ENCODE results near the gene ZFYVE21.

ZFYVE21 gene

DNA sequence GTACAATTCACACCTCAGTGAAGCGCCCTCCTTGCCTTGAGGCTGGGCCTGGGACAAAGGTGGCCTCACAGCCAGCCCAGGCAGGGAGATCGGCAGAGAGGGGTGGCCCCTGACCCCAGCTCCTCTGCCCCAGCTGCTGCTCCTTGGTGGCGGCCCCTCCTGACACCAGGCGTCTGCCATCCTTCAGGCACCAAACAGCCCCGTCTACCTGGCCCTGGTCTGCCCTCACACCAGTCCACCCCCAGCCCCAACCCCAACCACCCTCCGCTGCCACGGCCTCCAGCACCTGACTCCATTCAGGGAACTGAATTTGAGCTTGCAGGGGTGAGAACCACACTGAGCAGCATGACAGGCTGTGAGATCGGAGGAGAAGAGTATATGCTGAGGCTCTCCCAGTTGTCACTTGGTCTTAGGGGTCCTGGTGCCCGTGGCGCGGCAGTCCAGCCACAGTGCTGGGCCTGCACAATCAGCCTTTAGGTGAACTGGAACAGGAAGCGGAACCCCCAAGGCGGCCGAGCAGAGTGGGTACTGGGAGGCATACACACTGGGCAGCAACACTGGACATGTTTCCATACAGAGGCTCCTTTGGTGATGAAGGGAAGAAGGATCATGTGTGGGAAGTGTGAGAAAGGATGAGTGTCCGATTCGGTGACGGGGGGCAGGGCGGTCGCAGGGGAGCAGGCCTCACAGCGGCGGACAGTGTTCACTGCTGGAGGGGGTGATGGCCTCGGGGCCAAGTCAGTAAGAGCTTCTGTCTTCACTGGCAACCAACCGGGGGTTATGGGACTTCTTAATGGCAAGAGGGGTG lies 18.7 kb downstream of the ZFYVE21 start:
- no peak overlapping the region for H2AFZ ChIP-seq (ENCODE audit: low read depth, low read length)
- peaks cover 27% of the 10 kb centered on the region for H3K36me3 ChIP-seq (ENCODE audit: insufficient read depth, low read length)
- H3K4me1 ChIP-seq (ENCODE audit: insufficient read depth, low read length), result no peaks in the 10 kb centered on the region
- H3K9me3 ChIP-seq (ENCODE audit: low read length), result no peaks in the 10 kb centered on the region
- no peaks in the 10 kb centered on the region for H3K27me3 ChIP-seq (ENCODE audit: insufficient read depth, low read length)
- no peak overlapping the region for H3K4me3 ChIP-seq (ENCODE audit: low read length)

DNA sequence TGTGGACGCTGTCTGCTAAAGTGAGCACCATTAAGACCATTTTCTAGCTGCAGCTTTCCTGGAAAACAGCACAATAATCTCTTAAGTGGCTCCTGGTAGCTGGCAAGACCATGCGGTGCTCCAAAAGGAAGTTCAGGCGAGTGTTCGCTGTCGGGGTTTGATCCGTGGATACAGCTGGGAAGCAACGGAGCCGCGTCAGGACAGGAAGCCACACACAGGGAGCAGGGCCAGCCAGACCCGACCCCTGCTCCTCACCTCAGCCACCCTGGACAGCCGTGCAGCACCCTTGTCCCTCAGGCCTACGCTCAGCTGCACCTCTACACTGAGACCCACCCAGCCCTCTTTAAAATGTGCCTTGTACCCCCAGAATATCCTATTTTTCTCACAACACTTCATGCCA lies 19.4 kb downstream of the ZFYVE21 start:
- Histone ChIP-seq H3K36me3 (ENCODE audit: insufficient read depth, low read length) (peaks cover 21% of the 10 kb centered on the region), H3K9me3 (ENCODE audit: low read length) (no peaks in the 10 kb centered on the region), H3K27me3 (ENCODE audit: insufficient read depth, low read length) (no peaks in the 10 kb centered on the region), H3K4me1 (ENCODE audit: insufficient read depth, low read length) (no peaks in the 10 kb centered on the region), H2AFZ (ENCODE audit: low read depth, low read length) (no peak overlapping the region), H3K4me3 (ENCODE audit: low read length) (no peak overlapping the region)

GRCh38 chr14:103735439-103735814 lies 19.8 kb downstream of the ZFYVE21 start:
- Histone ChIP-seq H3K36me3 (ENCODE audit: insufficient read depth, low read length) (peaks cover 20% of the 10 kb centered on the region), H3K4me3 (ENCODE audit: low read length) (no peak overlapping the region), H3K27me3 (ENCODE audit: insufficient read depth, low read length) (no peaks in the 10 kb centered on the region), H3K4me1 (ENCODE audit: insufficient read depth, low read length) (no peaks in the 10 kb centered on the region), H2AFZ (ENCODE audit: low read depth, low read length) (no peak overlapping the region), H3K9me3 (ENCODE audit: low read length) (no peaks in the 10 kb centered on the region)

- Histone ChIP-seq H3K36me3 (ENCODE audit: insufficient read depth, low read length) (peaks cover 16% of the 10 kb centered on the region), H3K27me3 (ENCODE audit: insufficient read depth, low read length) (no peaks in the 10 kb centered on the region), H3K4me1 (ENCODE audit: insufficient read depth, low read length) (no peaks in the 10 kb centered on the region), H3K9me3 (ENCODE audit: low read length) (no peaks in the 10 kb centered on the region), H2AFZ (ENCODE audit: low read depth, low read length) (no peak overlapping the region), H3K4me3 (ENCODE audit: low read length) (no peak overlapping the region)
Observed at GRCh38 chr14:103735815-103736545, 20.4 kb downstream of the ZFYVE21 start.

DNA sequence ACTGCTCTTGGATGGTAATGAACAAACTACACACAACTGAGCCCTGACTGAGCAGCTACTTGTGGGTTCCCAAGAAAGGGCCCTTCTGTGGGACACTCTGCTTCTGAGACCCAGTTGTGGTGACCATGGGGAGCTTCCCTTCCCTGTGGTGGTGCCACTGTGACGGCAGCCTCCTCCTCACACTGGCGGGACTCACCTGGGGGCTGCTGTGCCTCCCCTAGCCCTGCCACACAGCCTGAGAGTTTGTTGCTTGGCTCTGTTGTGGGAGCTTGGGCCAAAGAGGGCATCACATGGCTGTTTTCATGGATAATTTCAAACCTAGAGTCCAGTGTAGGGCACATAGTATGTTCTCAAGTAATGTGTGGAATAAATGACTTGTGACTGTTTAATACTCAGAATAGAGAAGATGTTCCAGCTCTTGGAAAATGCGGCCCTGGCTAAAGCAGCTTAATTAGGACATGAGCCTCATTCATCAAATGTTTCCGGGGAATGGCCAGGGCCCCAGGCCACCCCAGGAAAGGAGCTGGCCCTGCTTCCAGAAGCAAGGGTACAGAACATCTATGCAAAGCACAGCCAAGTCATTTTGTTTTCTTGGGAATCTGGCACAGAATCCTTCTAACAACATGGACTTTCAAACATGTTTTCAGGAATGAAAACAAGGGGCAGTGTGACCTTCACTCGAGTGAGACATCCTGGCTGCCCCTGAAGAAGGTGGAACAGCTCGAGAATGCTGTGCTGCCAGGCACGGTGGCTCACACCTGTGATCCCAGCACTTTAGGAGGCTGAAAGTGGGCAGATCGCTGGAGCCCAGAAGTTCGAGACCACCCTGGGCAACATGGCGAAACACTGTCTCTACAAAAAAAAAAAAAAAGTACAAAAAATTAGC lies 21.2 kb downstream of the ZFYVE21 start:
- Histone ChIP-seq H3K4me1 (ENCODE audit: insufficient read depth, low read length) (no peaks in the 10 kb centered on the region), H3K27me3 (ENCODE audit: insufficient read depth, low read length) (no peaks in the 10 kb centered on the region), H3K36me3 (ENCODE audit: insufficient read depth, low read length) (peaks cover 13% of the 10 kb centered on the region), H2AFZ (ENCODE audit: low read depth, low read length) (no peak overlapping the region), H3K4me3 (ENCODE audit: low read length) (no peak overlapping the region), H3K9me3 (ENCODE audit: low read length) (no peaks in the 10 kb centered on the region)

GRCh38 chr14:103737432-103738045 lies 21.9 kb downstream of the ZFYVE21 start:
- Histone ChIP-seq H3K4me1 (ENCODE audit: insufficient read depth, low read length) (no peaks in the 10 kb centered on the region), H3K36me3 (ENCODE audit: insufficient read depth, low read length) (peaks cover 13% of the 10 kb centered on the region), H2AFZ (ENCODE audit: low read depth, low read length) (no peak overlapping the region), H3K27me3 (ENCODE audit: insufficient read depth, low read length) (no peaks in the 10 kb centered on the region), H3K9me3 (ENCODE audit: low read length) (no peaks in the 10 kb centered on the region), H3K4me3 (ENCODE audit: low read length) (no peak overlapping the region)

DNA sequence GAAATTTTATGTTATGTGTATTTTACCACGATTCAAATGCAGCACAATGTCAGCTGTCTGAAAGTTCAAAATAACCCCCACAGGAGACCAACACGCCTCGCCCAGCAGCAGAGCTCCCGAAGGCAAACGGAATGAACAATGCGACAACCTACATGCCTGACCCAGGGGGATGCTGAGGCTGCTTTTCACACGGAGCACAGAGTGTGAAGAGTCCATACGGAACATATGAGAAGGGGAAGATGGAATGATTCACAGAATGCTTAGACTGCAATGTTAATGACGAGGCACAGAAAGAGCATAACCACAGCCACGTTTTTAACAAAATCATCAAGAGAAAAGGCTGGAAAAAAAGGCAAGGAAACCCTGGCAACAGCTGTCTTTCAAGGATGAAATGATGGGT lies 22.6 kb downstream of the ZFYVE21 start:
- no peak overlapping the region for H2AFZ ChIP-seq (ENCODE audit: low read depth, low read length)
- no peaks in the 10 kb centered on the region for H3K9me3 ChIP-seq (ENCODE audit: low read length)
- H3K4me1 ChIP-seq (ENCODE audit: insufficient read depth, low read length), result no peaks in the 10 kb centered on the region
- H3K27me3 ChIP-seq (ENCODE audit: insufficient read depth, low read length), result no peaks in the 10 kb centered on the region
- H3K36me3 ChIP-seq (ENCODE audit: insufficient read depth, low read length), result peaks cover 7% of the 10 kb centered on the region
- H3K4me3 ChIP-seq (ENCODE audit: low read length), result no peak overlapping the region

- Histone ChIP-seq H2AFZ (ENCODE audit: low read depth, low read length) (no peak overlapping the region), H3K9me3 (ENCODE audit: low read length) (no peaks in the 10 kb centered on the region), H3K4me3 (ENCODE audit: low read length) (no peak overlapping the region), H3K36me3 (ENCODE audit: insufficient read depth, low read length) (peaks cover 4% of the 10 kb centered on the region), H3K27me3 (ENCODE audit: insufficient read depth, low read length) (no peaks in the 10 kb centered on the region), H3K4me1 (ENCODE audit: insufficient read depth, low read length) (no peaks in the 10 kb centered on the region)
Observed at GRCh38 chr14:103738701-103739451, 23.3 kb downstream of the ZFYVE21 start.

DNA sequence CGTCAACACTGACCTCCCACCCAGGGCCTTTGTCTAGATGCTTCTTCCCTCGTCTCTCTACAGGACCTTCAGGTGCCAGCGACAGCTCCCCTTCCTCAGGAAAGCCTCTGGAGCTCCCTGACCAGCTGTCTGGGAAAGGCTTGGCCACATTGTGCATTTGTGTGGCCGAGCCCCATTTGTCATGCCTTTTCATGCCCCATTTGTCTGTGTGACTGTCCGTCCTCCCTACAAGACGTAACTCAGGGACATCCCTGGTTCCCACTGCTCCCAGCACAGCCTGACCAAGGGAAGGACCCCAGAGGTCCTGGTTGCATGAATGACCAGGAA lies 23.8 kb downstream of the ZFYVE21 start:
- Histone ChIP-seq H3K9me3 (ENCODE audit: low read length) (no peaks in the 10 kb centered on the region), H3K36me3 (ENCODE audit: insufficient read depth, low read length) (peaks cover 4% of the 10 kb centered on the region), H3K27me3 (ENCODE audit: insufficient read depth, low read length) (no peaks in the 10 kb centered on the region), H3K4me1 (ENCODE audit: insufficient read depth, low read length) (no peaks in the 10 kb centered on the region), H3K4me3 (ENCODE audit: low read length) (no peak overlapping the region), H2AFZ (ENCODE audit: low read depth, low read length) (no peak overlapping the region)

DNA sequence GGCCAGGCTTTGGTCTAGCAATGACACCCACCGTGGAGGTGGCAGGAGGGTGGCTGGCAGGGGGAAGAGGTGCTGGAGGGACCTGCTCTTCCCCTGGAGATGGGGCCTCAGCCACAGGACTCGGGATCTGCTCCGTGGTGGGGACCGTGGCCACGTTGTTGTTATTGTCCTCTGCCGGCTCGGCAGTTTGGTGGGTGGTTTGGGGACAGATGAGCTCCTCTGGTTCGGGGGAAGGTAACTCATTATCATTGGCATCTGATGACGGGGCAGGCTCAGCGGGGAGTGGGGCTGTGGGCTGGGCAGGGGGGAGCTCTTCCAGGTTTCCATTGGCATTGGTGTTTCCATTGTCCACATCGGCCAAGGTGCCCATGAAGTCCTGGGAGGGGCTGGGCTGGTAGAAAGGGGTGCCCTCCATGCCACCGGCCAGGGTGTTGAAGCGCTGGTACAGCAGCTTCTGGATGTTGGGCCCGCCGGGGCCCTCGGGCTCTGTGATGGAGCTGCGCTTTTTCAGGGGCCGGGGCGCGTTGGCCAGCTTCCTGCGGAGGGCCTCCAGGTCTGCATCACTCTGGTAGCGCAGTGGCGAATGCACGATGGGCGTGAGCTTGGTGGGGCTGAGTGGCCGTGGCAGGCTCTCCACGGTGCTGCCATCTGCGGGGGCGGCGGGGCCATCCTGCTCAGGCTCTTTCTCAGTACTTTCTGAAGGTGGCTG lies 24.3 kb downstream of the ZFYVE21 start:
- Histone ChIP-seq H3K9me3 (ENCODE audit: low read length) (no peaks in the 10 kb centered on the region), H3K4me1 (ENCODE audit: insufficient read depth, low read length) (no peaks in the 10 kb centered on the region), H3K36me3 (ENCODE audit: insufficient read depth, low read length) (peaks cover 4% of the 10 kb centered on the region), H3K27me3 (ENCODE audit: insufficient read depth, low read length) (no peaks in the 10 kb centered on the region), H3K4me3 (ENCODE audit: low read length) (no peak overlapping the region), H2AFZ (ENCODE audit: low read depth, low read length) (no peak overlapping the region)

- Histone ChIP-seq H3K36me3 (ENCODE audit: insufficient read depth, low read length) (peaks cover 4% of the 10 kb centered on the region), H3K9me3 (ENCODE audit: low read length) (no peaks in the 10 kb centered on the region), H2AFZ (ENCODE audit: low read depth, low read length) (no peak overlapping the region), H3K4me1 (ENCODE audit: insufficient read depth, low read length) (no peaks in the 10 kb centered on the region), H3K4me3 (ENCODE audit: low read length) (no peak overlapping the region), H3K27me3 (ENCODE audit: insufficient read depth, low read length) (no peaks in the 10 kb centered on the region)
Observed at GRCh38 chr14:103740991-103741689, 25.5 kb downstream of the ZFYVE21 start.

Measured in neuron (in vitro differentiated cells).